Small intestine (tissue), 7 donors: ENCODE results near the gene MTMR12. TPM values are rescaled to one million over a fixed set of nuclear protein-coding genes. Genes with fewer than 3 reads are reported as not detected.

Experiments
- DNase-seq, 2 donors: peaks; one replicate each; pipeline versions ENCODE4 v3.0.0 to v3.0.0-alpha.2; 2013
- FAIRE-seq: peaks from 2 replicates; lab custom pipeline; 2012; peaks lifted over from hg19 to GRCh38; lab: Jason Lieb, UNC
- H3K27ac ChIP-seq, 3 donors: one replicate each; pipeline ENCODE4 v1.5.1; 2013; ENCODE audit warnings: low read length in 2 of 3, mild to moderate bottlenecking in 2 of 3, control low read depth in 1 of 3, inconsistent platforms in 1 of 3, low read depth in 1 of 3, moderate library complexity in 1 of 3
- H3K27me3 ChIP-seq, 3 donors: one replicate each; pipeline ENCODE4 v1.6.1; 2013; ENCODE audit warnings: low read length in 3 of 3, inconsistent platforms in 1 of 3; ENCODE audit not compliant: control insufficient read depth in 3 of 3, insufficient read depth in 3 of 3
- H3K36me3 ChIP-seq, 3 donors: one replicate each; pipeline ENCODE4 v1.6.1; 2013; ENCODE audit warnings: low read length in 3 of 3, inconsistent platforms in 1 of 3, low read depth in 1 of 3, mild to moderate bottlenecking in 1 of 3, moderate library complexity in 1 of 3; ENCODE audit not compliant: control insufficient read depth in 3 of 3, insufficient read depth in 2 of 3
- H3K4me1 ChIP-seq, 3 donors: one replicate each; pipeline ENCODE4 v1.6.1; 2013; ENCODE audit warnings: low read length in 2 of 3, inconsistent platforms in 1 of 3, low read depth in 1 of 3, mild to moderate bottlenecking in 1 of 3, moderate library complexity in 1 of 3; ENCODE audit not compliant: control insufficient read depth in 3 of 3, insufficient read depth in 2 of 3
- H3K4me3 ChIP-seq, 3 donors: one replicate each; pipeline ENCODE4 v1.5.1; 2013; ENCODE audit warnings: low read length in 3 of 3, control low read depth in 1 of 3, inconsistent platforms in 1 of 3, low read depth in 1 of 3, mild to moderate bottlenecking in 1 of 3, moderate library complexity in 1 of 3
- H3K9me3 ChIP-seq, 2 donors: one replicate each; pipeline ENCODE4 v1.6.1; 2013; ENCODE audit warnings: low read depth in 1 of 2, low read length in 1 of 2; ENCODE audit not compliant: control insufficient read depth in 2 of 2, insufficient read depth in 1 of 2
- WGBS, 3 donors: extraction: QIAGEN DNeasy Blood & Tissue Kit; methylation state at CpG; one replicate each; pipeline ENCODE4 v1.1.7; 2013; 5-methylcytosine and 5-hydroxymethylcytosine counted together
- polyA plus RNA-seq, 4 donors: library from polyadenylated mRNA; stranded (reverse) in 3 of 4; unstranded in 1 of 4; fragments of 200-250 nt in 3 of 4; fragments of 120-200 nt in 1 of 4; gene quantifications; one replicate each; pipeline versions ENCODE4 v1.2.1 to v1.2.3, GENCODE V29; 2013
- donor health status: healthy with polysubstance abuse.
- donor health status: control.
- donor health status: control.
- donor health status: Bipolar disorder and iron deficiency.
- donor health status: healthy.

MTMR12 gene
- polyA plus RNA-seq, 4 donors: 5.9 to 19.2 (median 9.6) TPM

- DNase-seq (peak in 1 of 2 donors; percentile 75), FAIRE-seq (no peak)
- H3K4me1 ChIP-seq: peaks cover 0 to 20% (median 0%) of the 10 kb centered on the region in 3 donors
These were observed 18.6 kb upstream of the MTMR12 start for GRCh38 chr5:32331217-32331934.

DNA sequence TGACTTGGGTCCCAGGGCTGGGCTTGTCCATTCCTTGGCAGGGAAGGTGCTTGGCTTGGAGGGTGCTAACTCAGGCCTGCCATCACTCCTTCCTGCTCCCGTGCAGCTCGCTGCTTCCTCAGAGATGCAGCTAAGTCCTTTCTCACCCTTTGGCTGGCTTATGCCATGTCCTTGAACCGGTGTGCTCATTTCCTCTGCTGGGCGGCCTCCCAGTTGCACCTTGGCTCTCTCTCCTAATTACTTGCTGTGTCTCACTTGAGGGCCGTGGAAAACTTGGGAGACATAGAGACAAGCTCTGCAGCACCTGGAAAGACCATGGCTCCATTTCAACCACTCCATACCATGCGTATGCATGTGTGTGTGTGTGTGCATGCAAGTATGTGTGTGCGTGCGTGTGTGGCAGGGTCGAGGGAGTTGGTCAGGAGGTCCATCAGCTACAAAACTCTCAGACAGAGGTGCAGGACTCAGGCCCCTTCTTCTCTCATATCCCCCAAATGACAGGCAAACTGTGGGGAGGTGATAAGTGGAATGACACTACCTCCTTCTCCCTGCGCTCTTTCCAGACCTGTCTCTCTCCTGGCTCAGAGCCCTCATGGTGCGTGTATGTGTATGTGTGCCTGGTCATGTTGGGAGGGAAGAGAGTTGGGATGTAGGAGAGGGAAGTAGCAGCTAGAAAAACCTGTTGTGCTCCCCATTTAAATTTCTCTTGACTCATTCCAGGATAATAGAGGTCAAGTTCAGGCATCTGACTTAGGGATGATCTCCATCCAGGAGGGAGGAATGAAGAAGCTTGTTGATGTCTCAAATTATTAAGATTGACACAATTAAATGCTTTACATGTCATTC lies 17.6 kb upstream of the MTMR12 start:
- Histone ChIP-seq H3K36me3 (no peaks in the 10 kb centered on the region), H3K27ac (peak overlapping the region in 1 of 3 donors; percentile 26), H3K4me1 (peaks cover 0 to 20% (median 0%) of the 10 kb centered on the region in 3 donors), H3K4me3 (no peak overlapping the region), H3K9me3 (no peaks in the 10 kb centered on the region), H3K27me3 (no peaks in the 10 kb centered on the region)
- no peak for FAIRE-seq
- 46 to 64% (median 58%) methylated on average over 11 of the region's 11 CpGs for WGBS, 3 donors
- DNase-seq: peak in 1 of 2 donors; percentile 21

More at GRCh38 chr5:32331217-32331934, 18.6 kb upstream of the MTMR12 start:
- Histone ChIP-seq H3K36me3 (no peaks in the 10 kb centered on the region), H3K27ac (peak overlapping the region in 2 of 3 donors; percentile 26 to 50), H3K9me3 (no peaks in the 10 kb centered on the region), H3K27me3 (no peaks in the 10 kb centered on the region), H3K4me3 (no peak overlapping the region)
- 15 to 52% (median 32%) methylated on average over 11 of the region's 11 CpGs for WGBS, 3 donors

DNA sequence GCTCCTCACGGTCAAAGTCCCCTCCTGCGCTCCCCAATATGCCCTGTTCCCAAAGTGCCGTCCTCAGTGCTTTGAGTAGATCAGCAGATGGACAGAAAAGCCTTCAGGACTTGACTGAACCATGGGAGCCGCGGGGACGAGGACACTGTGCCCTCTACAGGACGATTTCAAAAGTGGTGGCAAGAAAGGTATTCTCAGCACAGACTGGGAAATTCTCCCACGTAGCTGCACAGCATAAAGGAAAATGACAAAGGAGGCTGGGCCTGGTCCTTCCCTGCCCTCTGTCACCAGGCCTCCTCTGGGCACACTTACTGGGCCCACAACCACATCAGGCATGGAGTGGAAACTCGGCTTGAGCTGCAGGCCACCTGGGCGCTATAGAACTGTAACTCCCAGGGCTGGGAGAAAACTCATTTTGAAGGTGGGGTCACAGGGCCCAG lies 16.7 kb upstream of the MTMR12 start:
- WGBS, 3 donors: 16 to 34% (median 22%) methylated on average over 10 of the region's 10 CpGs

GRCh38 chr5:32326216-32326772 lies 13.6 kb upstream of the MTMR12 start:
- DNase-seq: no peak
- no peak overlapping the region for H3K4me3 ChIP-seq
- no peaks in the 10 kb centered on the region for H3K27me3 ChIP-seq
- no peak overlapping the region for H3K27ac ChIP-seq
- no peaks in the 10 kb centered on the region for H3K36me3 ChIP-seq
- WGBS, 3 donors: 80 to 89% (median 85%) methylated on average over 3 of the region's 3 CpGs
- peaks cover 0 to 10% (median 0%) of the 10 kb centered on the region in 3 donors for H3K4me1 ChIP-seq
- H3K9me3 ChIP-seq: peaks cover 0 to 15% of the 10 kb centered on the region in 2 donors
- no peak for FAIRE-seq

More for the DNA sequence above, 16.7 kb upstream of the MTMR12 start:
- H3K4me1 ChIP-seq: peaks cover 0 to 20% (median 0%) of the 10 kb centered on the region in 3 donors
- no peak overlapping the region for H3K4me3 ChIP-seq
- DNase-seq (peak; percentile 69 to 79), FAIRE-seq (no peak)
- H3K9me3 ChIP-seq: no peaks in the 10 kb centered on the region
- no peak overlapping the region for H3K27ac ChIP-seq
- H3K27me3 ChIP-seq: no peaks in the 10 kb centered on the region
- no peaks in the 10 kb centered on the region for H3K36me3 ChIP-seq

- Histone ChIP-seq H3K4me1 (peaks cover 0 to 3% (median 0%) of the 10 kb centered on the region in 3 donors), H3K27me3 (no peaks in the 10 kb centered on the region), H3K27ac (no peak overlapping the region), H3K9me3 (peaks cover 0 to 15% of the 10 kb centered on the region in 2 donors), H3K4me3 (no peak overlapping the region), H3K36me3 (no peaks in the 10 kb centered on the region)
- no peak for DNase-seq
- no peak for FAIRE-seq
- WGBS, 3 donors: 82 to 96% (median 91%) methylated on average over 3 to 4 of the region's 4 CpGs
These were observed 12.9 kb upstream of the MTMR12 start for GRCh38 chr5:32325616-32326015.

DNA sequence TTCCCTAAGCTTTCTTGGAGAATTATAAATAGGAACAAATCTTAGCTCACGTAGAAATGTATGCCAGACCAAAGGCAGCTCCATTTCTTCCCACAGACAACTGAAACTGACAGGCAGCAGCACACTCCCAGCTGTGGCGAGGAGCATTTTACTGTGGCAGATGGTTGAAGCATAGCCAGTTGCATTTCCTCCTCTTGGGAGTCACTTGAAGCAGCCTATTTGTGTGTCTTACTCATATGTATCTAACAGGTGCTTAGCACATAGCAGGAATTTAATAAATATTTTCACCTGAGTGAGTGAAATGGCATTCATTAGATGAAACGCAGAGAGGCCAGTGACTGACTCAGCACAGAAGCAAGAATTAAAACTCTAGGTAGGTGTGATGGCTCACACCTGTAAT lies 12.3 kb upstream of the MTMR12 start:
- H3K4me3 ChIP-seq: no peak overlapping the region
- peaks cover 0 to 15% of the 10 kb centered on the region in 2 donors for H3K9me3 ChIP-seq
- H3K36me3 ChIP-seq: no peaks in the 10 kb centered on the region
- no peaks in the 10 kb centered on the region for H3K4me1 ChIP-seq
- 66 to 84% (median 83%) methylated on average over 3 of the region's 3 CpGs for WGBS, 3 donors
- FAIRE-seq: no peak
- H3K27ac ChIP-seq: no peak overlapping the region
- no peak for DNase-seq
- H3K27me3 ChIP-seq: no peaks in the 10 kb centered on the region

GRCh38 chr5:32323741-32324140 lies 11.0 kb upstream of the MTMR12 start:
- DNase-seq (no peak), FAIRE-seq (no peak)
- Histone ChIP-seq H3K4me1 (no peaks in the 10 kb centered on the region), H3K4me3 (no peak overlapping the region), H3K36me3 (no peaks in the 10 kb centered on the region), H3K27ac (no peak overlapping the region), H3K9me3 (peaks cover 0 to 15% of the 10 kb centered on the region in 2 donors), H3K27me3 (no peaks in the 10 kb centered on the region)
- WGBS, 3 donors: 82 to 89% (median 87%) methylated on average over 8 of the region's 8 CpGs

DNA sequence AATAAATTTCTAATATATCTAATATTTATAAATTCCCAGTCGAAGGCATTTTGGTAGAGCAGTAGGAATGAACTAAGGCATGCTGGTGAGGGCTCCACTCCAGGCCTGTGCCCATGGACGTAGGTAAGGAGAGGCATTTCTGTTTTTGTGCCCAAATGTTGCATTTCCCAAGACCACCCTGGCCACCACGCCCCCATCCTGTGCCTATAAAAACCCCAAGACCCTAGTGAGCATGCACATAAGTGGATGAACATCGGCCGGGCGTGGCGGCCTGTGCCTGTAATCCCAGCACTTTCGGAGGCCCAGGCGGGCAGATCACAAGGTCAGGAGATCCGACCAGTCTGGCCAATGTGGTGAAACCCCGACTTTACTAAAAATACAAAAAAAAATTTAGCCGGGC lies 10.1 kb upstream of the MTMR12 start:
- H3K4me1 ChIP-seq: no peaks in the 10 kb centered on the region
- no peak overlapping the region for H3K27ac ChIP-seq
- peaks cover 0 to 15% of the 10 kb centered on the region in 2 donors for H3K9me3 ChIP-seq
- H3K36me3 ChIP-seq: no peaks in the 10 kb centered on the region
- no peak overlapping the region for H3K4me3 ChIP-seq
- 90 to 95% (median 95%) methylated on average over 12 of the region's 12 CpGs for WGBS, 3 donors
- FAIRE-seq (no peak), DNase-seq (no peak)
- H3K27me3 ChIP-seq: no peaks in the 10 kb centered on the region
